HEK293 (cell line): Measurements from ENCODE around the gene PSMD5.

Source experiments
- CTCF ChIA-PET: fragments of 350-600 bp; formaldehyde crosslinking; extraction: SDS; loops from one replicate; lab custom pipeline; 2021; ENCODE audit warnings: antibody characterized with exemption; lab: Yijun Ruan, JAX
- POLR2A ChIA-PET: fragments of 300-600 bp; formaldehyde crosslinking; extraction: SDS; loops from one replicate; lab custom pipeline; 2020; ENCODE audit warnings: antibody characterized with exemption, inconsistent platforms; lab: Yijun Ruan, JAX
- H3K27ac ChIP-seq: fragments of 200-500 bp; sonication (Bioruptor generic); 2 replicates; pipeline ENCODE4 v1.5.1; 2014; ENCODE audit warnings: low read depth, low read length, control low read depth, inconsistent platforms; ENCODE audit errors: extremely low read depth
- H3K36me3 ChIP-seq, 2 experiments: fragments of 200-500 bp in 1 of 2; sonication (Bioruptor generic) in 1 of 2; 1 replicate in 1 of 2; 2 replicates in 1 of 2; pipeline ENCODE4 v1.5.1; 2014 to 2017; ENCODE audit warnings: inconsistent platforms in 2 of 2, low read length in 2 of 2; ENCODE audit not compliant: control insufficient read depth in 2 of 2, insufficient read depth in 1 of 2
- H3K4me1 ChIP-seq: fragments of 200-500 bp; sonication (Bioruptor generic); 2 replicates; pipeline ENCODE4 v1.5.1; 2014; ENCODE audit warnings: mild to moderate bottlenecking, low read length, inconsistent platforms; ENCODE audit not compliant: control insufficient read depth, insufficient read depth
- H3K4me3 ChIP-seq: 2 replicates; pipeline ENCODE4 v1.5.1; 2011; ENCODE audit warnings: low read depth, mild to moderate bottlenecking, control low read depth, low read length, moderate library complexity
- H3K9me3 ChIP-seq: fragments of 200-500 bp; sonication (Bioruptor generic); 2 replicates; pipeline ENCODE4 v1.5.1; 2014; ENCODE audit warnings: low read depth, low read length, inconsistent platforms; ENCODE audit not compliant: control insufficient read depth, insufficient read depth
- KLF17 ChIP-seq: fragments of 450-650 bp; formaldehyde crosslinking; IDR thresholded peaks from 2 replicates; pipeline ENCODE4 v1.5.1; 2016; ENCODE audit warnings: missing biosample characterization, missing genetic modification characterization
- KLF9 ChIP-seq: fragments of 450-650 bp; formaldehyde crosslinking; IDR thresholded peaks from 2 replicates; pipeline ENCODE4 v1.5.1; 2016; ENCODE audit warnings: missing biosample characterization, missing genetic modification characterization, low read depth
- MYNN ChIP-seq: fragments of 450-650 bp; formaldehyde crosslinking; IDR thresholded peaks from 2 replicates; pipeline ENCODE4 v1.5.1; 2016; ENCODE audit warnings: missing biosample characterization, missing genetic modification characterization, borderline replicate concordance
- WT1 ChIP-seq: fragments of 450-650 bp; formaldehyde crosslinking; IDR thresholded peaks from 2 replicates; pipeline ENCODE4 v1.5.1; 2016; ENCODE audit warnings: missing biosample characterization, missing genetic modification characterization
- YY1 ChIP-seq: fragments of 450-650 bp; formaldehyde crosslinking; IDR thresholded peaks from 2 replicates; pipeline ENCODE4 v1.5.1; 2018; ENCODE audit warnings: missing biosample characterization, missing genetic modification characterization
- YY2 ChIP-seq: fragments of 450-650 bp; formaldehyde crosslinking; IDR thresholded peaks from 2 replicates; pipeline ENCODE4 v1.5.1; 2016; ENCODE audit warnings: missing biosample characterization, missing genetic modification characterization
- ZBTB7A ChIP-seq: fragments of 450-650 bp; formaldehyde crosslinking; IDR thresholded peaks from 2 replicates; pipeline ENCODE4 v1.5.1; 2016; ENCODE audit warnings: low read depth, missing biosample characterization, missing genetic modification characterization
- ZNF114 ChIP-seq: fragments of 450-650 bp; formaldehyde crosslinking; IDR thresholded peaks from 2 replicates; pipeline ENCODE4 v1.5.0; 2017; ENCODE audit warnings: missing biosample characterization, missing genetic modification characterization
- ZNF155 ChIP-seq: fragments of 450-650 bp; formaldehyde crosslinking; IDR thresholded peaks from 2 replicates; pipeline ENCODE4 v1.5.1; 2016; ENCODE audit warnings: missing biosample characterization, missing genetic modification characterization
- ZNF157 ChIP-seq: fragments of 450-650 bp; formaldehyde crosslinking; IDR thresholded peaks from 2 replicates; pipeline ENCODE4 v1.5.1; 2016; ENCODE audit warnings: missing biosample characterization, missing genetic modification characterization
- ZNF202 ChIP-seq: fragments of 450-650 bp; formaldehyde crosslinking; IDR thresholded peaks from 2 replicates; pipeline ENCODE4 v1.5.1; 2016; ENCODE audit warnings: missing biosample characterization, missing genetic modification characterization, borderline replicate concordance
- ZNF248 ChIP-seq: fragments of 450-650 bp; formaldehyde crosslinking; IDR thresholded peaks from 2 replicates; pipeline ENCODE4 v1.5.1; 2017; ENCODE audit warnings: missing biosample characterization, missing genetic modification characterization
- ZNF341 ChIP-seq: fragments of 450-650 bp; formaldehyde crosslinking; IDR thresholded peaks from 2 replicates; pipeline ENCODE4; 2016; ENCODE audit warnings: low read depth, missing biosample characterization, missing genetic modification characterization
- ZNF391 ChIP-seq: fragments of 450-650 bp; formaldehyde crosslinking; IDR thresholded peaks from 2 replicates; pipeline ENCODE4 v1.5.1; 2016; ENCODE audit warnings: low read depth, missing biosample characterization, missing genetic modification characterization, borderline replicate concordance
- ZNF394 ChIP-seq: fragments of 450-650 bp; formaldehyde crosslinking; IDR thresholded peaks from 2 replicates; pipeline ENCODE4 v1.5.1; 2016; ENCODE audit warnings: missing biosample characterization, missing genetic modification characterization, mild to moderate bottlenecking, moderate library complexity, borderline replicate concordance
- ZNF555 ChIP-seq: fragments of 450-650 bp; formaldehyde crosslinking; conservative IDR thresholded peaks from 2 replicates; pipeline ENCODE4 v1.5.1; 2017; ENCODE audit warnings: missing biosample characterization, mild to moderate bottlenecking, missing genetic modification characterization, inconsistent platforms
- ZNF600 ChIP-seq: fragments of 450-650 bp; formaldehyde crosslinking; IDR thresholded peaks from 2 replicates; pipeline ENCODE4 v1.5.1; 2016; ENCODE audit warnings: missing biosample characterization, missing genetic modification characterization
- ZNF623 ChIP-seq: fragments of 450-650 bp; formaldehyde crosslinking; IDR thresholded peaks from 2 replicates; pipeline ENCODE4 v1.5.1; 2016; ENCODE audit warnings: missing biosample characterization, missing genetic modification characterization
- ZNF776 ChIP-seq: fragments of 450-650 bp; formaldehyde crosslinking; IDR thresholded peaks from 2 replicates; pipeline ENCODE4 v1.5.0; 2017; ENCODE audit warnings: missing biosample characterization, missing genetic modification characterization, borderline replicate concordance
- TF ChIP-seq, protein P1 (sequence below): fragments of 450-650 bp; formaldehyde crosslinking; IDR thresholded peaks from 2 replicates; pipeline ENCODE4; 2016; ENCODE audit warnings: missing biosample characterization, missing genetic modification characterization
- TF ChIP-seq, protein P2 (sequence below): fragments of 450-650 bp; formaldehyde crosslinking; IDR thresholded peaks from 2 replicates; pipeline ENCODE4 v1.5.1; 2016; ENCODE audit warnings: missing biosample characterization, missing genetic modification characterization

PSMD5 gene

DNA sequence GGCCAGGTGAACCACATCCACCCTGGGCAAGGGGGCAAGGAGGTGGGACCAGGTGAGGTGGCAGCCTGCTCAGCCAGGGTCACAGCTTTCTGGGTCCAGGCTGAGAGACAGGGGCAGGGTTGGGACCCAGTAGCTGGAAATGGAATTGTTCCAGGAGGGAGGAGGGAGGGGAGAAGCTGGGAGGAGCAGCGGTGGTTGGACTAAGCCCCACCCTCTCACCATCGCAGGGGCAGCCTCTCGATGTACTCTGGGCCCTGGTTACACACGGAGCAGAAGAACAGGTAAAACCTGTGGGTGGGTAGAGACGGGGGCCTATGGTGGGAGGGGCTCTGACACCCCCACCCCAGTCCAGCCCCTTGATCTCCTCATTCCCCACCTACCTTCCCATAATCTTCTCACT lies 23.1 kb upstream of the PSMD5 start:
- Histone ChIP-seq H3K9me3 (no peaks in the 10 kb centered on the region), H3K4me1 (no peaks in the 10 kb centered on the region), H3K27ac (no peak overlapping the region), H3K36me3 (peaks cover 0 to 63% of the 10 kb centered on the region in 2 experiments; a peak in 1 of 3 replicates)
- ChIA-PET POLR2A (interaction anchor here (0.6 kb wide), 1 partner anchor 346 kb away, joined by 3 read pairs; no protein-coding TSS in a partner anchor), CTCF (interaction anchor here (0.7 kb wide), 1 partner anchor 71 kb away, joined by 3 read pairs; no protein-coding TSS in a partner anchor)
- TF ChIP-seq ZNF394 (tag by site-specific recombination) (peak; percentile 42; the same call in 1 of the 2 replicates), ZNF341 (tag by site-specific recombination) (peak; percentile 50), MYNN (no peak)
- TF ChIP-seq, all 188 proteins: peak for 2
- no peak overlapping the region for H3K4me3 ChIP-seq

GRCh38 chr9:120865176-120865575 lies 22.5 kb upstream of the PSMD5 start:
- H3K9me3 ChIP-seq: no peaks in the 10 kb centered on the region
- POLR2A ChIA-PET: no interaction called here
- H3K36me3 ChIP-seq: peaks cover 0 to 69% of the 10 kb centered on the region in 2 experiments; a peak in 1 of 3 replicates
- H3K27ac ChIP-seq: no peak overlapping the region
- CTCF ChIA-PET: interaction anchor here (0.7 kb wide), 1 partner anchor 72 kb away, joined by 3 read pairs; no protein-coding TSS in a partner anchor
- no peak overlapping the region for H3K4me3 ChIP-seq
- TF ChIP-seq ZNF555 (no peak), ZNF114 (tag by site-specific recombination) (no peak), ZNF248 (tag by site-specific recombination) (no peak), KLF9 (tag by site-specific recombination) (no peak), WT1 (tag by site-specific recombination) (no peak), ZNF623 (tag by site-specific recombination) (no peak), ZNF391 (tag by site-specific recombination) (no peak), YY1 (tag by site-specific recombination) (no peak), ZNF776 (no peak), KLF17 (tag by site-specific recombination) (no peak), ZBTB7A (tag by site-specific recombination) (no peak), ZNF600 (tag by site-specific recombination) (no peak), ZNF202 (tag by site-specific recombination) (no peak), YY2 (tag by site-specific recombination) (no peak), ZNF155 (tag by site-specific recombination) (no peak), ZNF157 (tag by site-specific recombination) (no peak)
- TF ChIP-seq, protein P1, sequence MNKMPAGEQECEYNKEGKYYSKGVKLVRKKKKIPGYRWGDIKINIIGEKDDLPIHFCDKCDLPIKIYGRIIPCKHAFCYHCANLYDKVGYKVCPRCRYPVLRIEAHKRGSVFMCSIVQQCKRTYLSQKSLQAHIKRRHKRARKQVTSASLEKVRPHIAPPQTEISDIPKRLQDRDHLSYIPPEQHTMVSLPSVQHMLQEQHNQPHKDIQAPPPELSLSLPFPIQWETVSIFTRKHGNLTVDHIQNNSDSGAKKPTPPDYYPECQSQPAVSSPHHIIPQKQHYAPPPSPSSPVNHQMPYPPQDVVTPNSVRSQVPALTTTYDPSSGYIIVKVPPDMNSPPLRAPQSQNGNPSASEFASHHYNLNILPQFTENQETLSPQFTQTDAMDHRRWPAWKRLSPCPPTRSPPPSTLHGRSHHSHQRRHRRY (tag by site-specific recombination): no peak
- TF ChIP-seq, protein P2, sequence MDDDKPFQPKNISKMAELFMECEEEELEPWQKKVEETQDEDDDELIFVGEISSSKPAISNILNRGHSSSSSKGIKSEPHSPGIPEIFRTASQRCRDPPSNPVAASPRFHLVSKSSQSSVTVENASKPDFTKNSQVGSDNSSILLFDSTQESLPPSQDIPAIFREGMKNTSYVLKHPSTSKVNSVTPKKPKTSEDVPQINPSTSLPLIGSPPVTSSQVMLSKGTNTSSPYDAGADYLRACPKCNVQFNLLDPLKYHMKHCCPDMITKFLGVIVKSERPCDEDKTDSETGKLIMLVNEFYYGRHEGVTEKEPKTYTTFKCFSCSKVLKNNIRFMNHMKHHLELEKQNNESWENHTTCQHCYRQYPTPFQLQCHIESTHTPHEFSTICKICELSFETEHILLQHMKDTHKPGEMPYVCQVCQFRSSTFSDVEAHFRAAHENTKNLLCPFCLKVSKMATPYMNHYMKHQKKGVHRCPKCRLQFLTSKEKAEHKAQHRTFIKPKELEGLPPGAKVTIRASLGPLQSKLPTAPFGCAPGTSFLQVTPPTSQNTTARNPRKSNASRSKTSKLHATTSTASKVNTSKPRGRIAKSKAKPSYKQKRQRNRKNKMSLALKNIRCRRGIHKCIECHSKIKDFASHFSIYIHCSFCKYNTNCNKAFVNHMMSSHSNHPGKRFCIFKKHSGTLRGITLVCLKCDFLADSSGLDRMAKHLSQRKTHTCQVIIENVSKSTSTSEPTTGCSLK (tag by site-specific recombination): no peak
- H3K4me1 ChIP-seq: no peaks in the 10 kb centered on the region
